Prostate gland (tissue), 2 donors: ENCODE results near the gene AGBL4.

Experiments used
- CTCF ChIP-seq, 4 experiments: fragments of 200-600 bp in 2 of 4; fragments of 450-650 bp in 2 of 4; sonication (generic) in 2 of 4; IDR thresholded peaks; 1 replicate in 3 of 4; 2 replicates in 1 of 4; pipeline ENCODE4 v1.5.1; 2016 to 2019; ENCODE audit warnings: antibody characterized with exemption in 4 of 4, mild to moderate bottlenecking in 2 of 4, moderate library complexity in 2 of 4
- POLR2AphosphoS5 ChIP-seq: sonication (generic); formaldehyde crosslinking; IDR thresholded peaks from one replicate; pipeline ENCODE4 v1.6.1; 2017; ENCODE audit warnings: antibody characterized with exemption

GRCh38 chr1:49026230-49026811 is 997.4 kb downstream of the AGBL4 start:
- no peak for TF ChIP-seq CTCF (IDR thresholded peaks at IDR 0.05)
- no peak for TF ChIP-seq POLR2AphosphoS5
